D721Med (cell line): Measurements from ENCODE around the gene ARFGEF2.

ENCODE experiments used
- DNase-seq: peaks from one replicate; pipeline ENCODE4 v3.0.0; 2011; ENCODE audit warnings: low spot score; ENCODE audit not compliant: insufficient read length
- FAIRE-seq: peaks from 2 replicates; lab custom pipeline; 2011; peaks lifted over from hg19 to GRCh38; lab: Jason Lieb, UNC
- TF ChIP-seq, protein P1 (sequence below): IDR thresholded peaks from 2 replicates; pipeline ENCODE4 v1.5.1; 2012; ENCODE audit warnings: mild to moderate bottlenecking, control low read depth; ENCODE audit not compliant: insufficient read depth; ENCODE audit errors: missing control alignments

The ARFGEF2 gene

DNA sequence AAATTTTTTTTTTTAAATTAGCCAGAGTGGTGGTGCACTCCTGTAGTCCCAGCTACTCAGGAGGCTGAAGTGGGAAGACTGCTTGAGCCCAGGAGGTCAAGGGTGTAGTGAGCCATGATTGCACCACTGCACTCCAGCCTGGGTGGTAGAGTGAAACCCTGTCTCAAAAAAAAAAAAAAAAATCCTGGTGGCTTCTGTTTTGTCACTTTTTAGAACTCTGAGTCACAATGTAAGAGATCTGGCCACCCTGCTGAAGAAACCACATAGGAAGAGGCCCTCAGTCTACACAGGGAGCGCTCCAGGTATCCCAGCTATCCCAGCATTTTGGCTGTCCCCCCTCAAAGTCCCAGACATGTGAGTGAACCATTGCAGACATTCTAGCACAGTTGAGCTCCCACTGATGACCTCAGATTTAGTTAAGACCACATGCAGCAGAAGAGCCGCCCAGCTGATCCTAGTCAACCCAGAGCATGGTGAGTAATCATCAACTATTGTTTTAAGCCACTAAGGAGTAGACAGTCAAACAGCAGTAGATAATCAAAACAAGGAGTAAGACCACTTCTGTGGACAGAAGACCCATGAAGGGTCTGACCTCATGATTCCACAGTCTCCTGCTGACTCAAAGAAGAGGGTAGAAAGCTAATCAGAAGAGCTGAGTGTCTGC, 12.7 kb upstream of the ARFGEF2 start:
- FAIRE-seq (no peak), DNase-seq (no peak)
- TF ChIP-seq, protein P1, sequence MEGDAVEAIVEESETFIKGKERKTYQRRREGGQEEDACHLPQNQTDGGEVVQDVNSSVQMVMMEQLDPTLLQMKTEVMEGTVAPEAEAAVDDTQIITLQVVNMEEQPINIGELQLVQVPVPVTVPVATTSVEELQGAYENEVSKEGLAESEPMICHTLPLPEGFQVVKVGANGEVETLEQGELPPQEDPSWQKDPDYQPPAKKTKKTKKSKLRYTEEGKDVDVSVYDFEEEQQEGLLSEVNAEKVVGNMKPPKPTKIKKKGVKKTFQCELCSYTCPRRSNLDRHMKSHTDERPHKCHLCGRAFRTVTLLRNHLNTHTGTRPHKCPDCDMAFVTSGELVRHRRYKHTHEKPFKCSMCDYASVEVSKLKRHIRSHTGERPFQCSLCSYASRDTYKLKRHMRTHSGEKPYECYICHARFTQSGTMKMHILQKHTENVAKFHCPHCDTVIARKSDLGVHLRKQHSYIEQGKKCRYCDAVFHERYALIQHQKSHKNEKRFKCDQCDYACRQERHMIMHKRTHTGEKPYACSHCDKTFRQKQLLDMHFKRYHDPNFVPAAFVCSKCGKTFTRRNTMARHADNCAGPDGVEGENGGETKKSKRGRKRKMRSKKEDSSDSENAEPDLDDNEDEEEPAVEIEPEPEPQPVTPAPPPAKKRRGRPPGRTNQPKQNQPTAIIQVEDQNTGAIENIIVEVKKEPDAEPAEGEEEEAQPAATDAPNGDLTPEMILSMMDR: no peak

DNA sequence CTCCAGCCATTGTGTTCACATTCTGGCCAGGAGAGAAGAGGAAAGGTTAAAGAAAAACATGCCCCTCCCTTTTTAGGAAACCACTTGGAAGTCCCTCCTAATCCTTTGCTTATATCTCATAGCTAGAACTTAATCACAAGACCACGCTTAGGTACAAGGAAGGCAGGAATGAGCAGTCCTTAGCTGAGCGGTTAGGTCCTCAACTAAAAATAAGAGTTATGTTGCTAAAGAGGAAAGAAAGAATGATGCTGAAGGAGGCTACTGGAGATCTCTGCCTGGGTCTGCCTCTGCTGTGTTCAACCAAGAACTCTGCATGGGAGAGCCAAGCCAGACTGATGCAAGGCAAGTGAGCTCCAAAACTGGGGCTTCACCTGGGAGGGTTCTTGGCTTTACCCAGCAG, 11.6 kb upstream of the ARFGEF2 start:
- FAIRE-seq: no peak

DNA sequence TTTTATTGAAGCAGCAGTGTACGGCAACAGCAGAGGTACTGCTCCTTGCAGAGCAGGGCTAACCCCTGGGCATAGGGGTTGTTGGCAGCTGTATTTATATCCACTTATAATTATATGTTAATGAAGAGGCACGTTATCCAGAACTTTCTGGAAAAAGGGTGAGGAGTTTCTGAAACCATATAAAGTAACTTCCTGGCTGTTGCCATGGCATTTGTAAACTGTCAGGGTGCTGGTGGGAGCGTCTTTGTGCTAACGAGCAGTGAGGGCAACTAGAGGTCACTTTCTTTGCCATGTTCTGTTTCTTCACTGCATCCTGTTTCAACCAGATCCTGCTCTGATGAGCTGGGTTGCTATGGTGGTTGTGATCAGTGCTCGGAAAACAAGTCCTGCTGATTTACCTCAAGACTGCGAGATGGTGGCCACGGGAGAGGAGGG, 11.1 kb upstream of the ARFGEF2 start:
- DNase-seq (no peak), FAIRE-seq (no peak)
- TF ChIP-seq, protein P1: no peak

More for the DNA sequence above, 11.6 kb upstream of the ARFGEF2 start:
- no peak for DNase-seq
- TF ChIP-seq, protein P1: no peak

DNA sequence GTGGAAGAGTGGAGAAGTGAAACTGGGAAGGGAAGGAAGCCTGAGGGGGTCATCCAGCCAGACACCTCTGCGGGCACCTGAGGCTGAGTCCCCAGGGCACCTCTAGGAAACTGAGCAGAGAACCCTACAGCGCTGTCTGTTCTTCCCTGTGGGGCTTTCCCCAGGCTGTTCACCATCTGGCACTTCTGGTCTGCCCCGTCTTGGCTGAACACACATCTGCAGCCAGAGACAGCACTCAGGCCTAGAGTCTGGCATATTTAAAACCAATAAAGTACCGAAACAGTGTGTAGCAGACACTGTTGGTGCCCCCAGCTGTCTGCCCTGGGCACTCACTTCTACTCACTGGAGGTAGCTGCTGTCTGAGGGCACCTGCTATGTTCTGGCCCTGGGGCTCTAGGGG, 9.4 kb upstream of the ARFGEF2 start:
- TF ChIP-seq, protein P1: no peak
- DNase-seq: no peak
- FAIRE-seq: no peak

DNA sequence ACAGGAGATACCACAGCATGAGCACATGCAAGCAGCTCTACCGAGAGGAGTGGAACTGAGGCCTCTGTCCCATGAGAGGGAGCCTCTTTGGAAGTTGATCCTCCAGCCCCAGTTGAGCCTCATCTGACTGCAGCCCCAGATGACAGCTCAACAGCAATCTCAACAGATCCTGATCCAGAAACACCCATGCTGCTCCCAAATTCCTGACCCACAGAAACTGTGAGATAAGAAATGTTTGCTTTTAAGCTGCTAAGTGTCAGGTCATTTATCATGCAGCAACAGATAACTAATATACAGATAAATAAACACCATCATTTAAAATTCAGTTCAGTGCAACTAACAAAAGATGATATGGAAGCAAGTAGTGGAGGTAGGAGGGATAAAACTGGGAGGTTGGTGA, 4.8 kb upstream of the ARFGEF2 start:
- no peak for DNase-seq
- TF ChIP-seq, protein P1: no peak
- FAIRE-seq: no peak

DNA sequence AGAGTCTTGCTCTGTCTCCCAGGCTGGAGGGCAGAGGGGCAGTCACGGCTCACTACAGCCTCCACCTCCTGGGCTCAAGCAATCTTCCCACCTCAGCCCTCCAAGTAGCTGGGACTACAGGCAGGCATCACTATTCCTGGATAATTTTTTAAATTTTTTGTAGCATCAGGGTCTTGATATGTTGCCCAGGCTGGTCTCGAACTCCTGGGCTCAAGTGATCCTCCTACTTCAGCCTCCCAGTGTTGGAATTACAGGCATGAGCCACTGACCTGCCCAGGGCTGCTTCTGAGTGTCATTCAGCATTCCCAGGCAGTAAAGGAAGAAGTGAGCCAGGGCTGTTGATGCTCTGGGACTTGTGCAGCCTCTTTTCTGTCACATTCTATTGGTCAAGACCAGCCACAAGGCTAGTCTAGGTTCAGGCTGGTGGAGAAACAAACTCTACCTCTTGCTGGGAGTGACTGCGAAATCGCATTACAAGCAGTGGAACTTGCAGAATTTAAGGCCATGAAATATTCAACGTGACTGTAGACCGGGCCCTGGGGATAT, 2.1 kb upstream of the ARFGEF2 start:
- FAIRE-seq: no peak
- DNase-seq: no peak
- TF ChIP-seq, protein P1: no peak

DNA sequence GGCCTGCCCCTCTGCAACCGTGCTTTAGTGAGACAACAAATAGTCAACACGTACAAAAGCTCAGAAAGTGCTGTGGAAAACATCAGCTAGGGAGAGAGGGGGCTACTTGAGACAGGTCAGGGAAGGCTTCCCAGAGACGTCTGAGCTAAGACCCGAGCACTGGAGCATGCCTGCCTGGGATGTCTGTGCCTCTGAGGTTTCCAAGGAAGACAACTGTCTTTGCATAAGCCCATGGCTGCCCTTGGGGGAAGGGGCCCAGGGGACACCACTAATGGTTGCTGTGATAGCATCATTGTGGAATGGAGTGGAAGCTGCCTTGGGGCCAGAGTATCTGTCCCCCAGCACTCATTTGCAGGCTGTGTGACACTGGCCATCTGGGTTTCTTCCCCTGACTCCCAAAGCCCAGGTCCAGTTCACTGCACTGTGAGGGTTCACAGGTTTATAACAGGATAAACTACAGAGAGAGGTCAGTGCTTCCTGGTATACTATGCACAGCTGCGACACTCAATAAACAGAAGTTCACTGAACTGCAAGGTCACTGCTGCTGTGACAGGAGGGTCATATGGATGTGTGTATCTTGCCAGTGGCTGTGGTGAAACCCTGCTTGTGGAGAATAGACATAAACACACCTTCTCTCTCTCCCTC, 1.5 kb upstream of the ARFGEF2 start:
- no peak for DNase-seq
- TF ChIP-seq, protein P1: no peak
- FAIRE-seq: no peak
